ENCODE measurements around the gene AHCTF1. TPM values are rescaled to one million over a fixed set of nuclear protein-coding genes. Genes with fewer than 3 reads are reported as not detected.

AHCTF1 gene
- total RNA-seq, 1 donor from 2014 or later, result 41.0 TPM

DNA sequence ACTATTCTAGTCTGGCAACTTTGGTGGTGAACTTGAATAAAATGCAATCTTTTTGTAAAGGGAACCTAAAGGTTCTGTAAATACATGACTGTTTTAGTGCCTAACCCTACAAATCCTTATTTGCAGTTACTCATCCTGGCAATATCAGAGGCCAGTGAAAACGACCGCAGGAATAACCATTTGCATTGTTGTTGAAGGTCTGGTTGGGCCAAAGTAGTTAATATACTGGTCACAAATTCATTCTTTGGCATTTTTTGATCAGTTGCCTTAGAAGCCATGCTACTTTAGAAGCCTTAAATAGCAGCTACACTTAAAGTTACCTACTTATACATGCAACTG, 93.7 kb downstream of the AHCTF1 start:
- Histone ChIP-seq H3K9me3 (no peaks in the 10 kb centered on the region), H3K27ac (no peak overlapping the region), H3K27me3 (no peaks in the 10 kb centered on the region), H3K36me3 (peaks cover 0 to 4% of the 10 kb centered on the region in 2 donors), H3K4me3 (no peak overlapping the region), H3K4me1 (no peaks in the 10 kb centered on the region)
- no peak for DNase-seq (ENCODE audit: extremely low spot score in 2 of 2)
- intact Hi-C loops (cut with DNase I), result no loop called here
- TF ChIP-seq POLR2A (IDR thresholded peaks at IDR 0.05) (no peak), POLR2AphosphoS5 (IDR thresholded peaks at IDR 0.05; ENCODE audit: insufficient read depth in 1 of 2, low read depth in 1 of 2) (no peak)
- TF ChIP-seq, protein P1, sequence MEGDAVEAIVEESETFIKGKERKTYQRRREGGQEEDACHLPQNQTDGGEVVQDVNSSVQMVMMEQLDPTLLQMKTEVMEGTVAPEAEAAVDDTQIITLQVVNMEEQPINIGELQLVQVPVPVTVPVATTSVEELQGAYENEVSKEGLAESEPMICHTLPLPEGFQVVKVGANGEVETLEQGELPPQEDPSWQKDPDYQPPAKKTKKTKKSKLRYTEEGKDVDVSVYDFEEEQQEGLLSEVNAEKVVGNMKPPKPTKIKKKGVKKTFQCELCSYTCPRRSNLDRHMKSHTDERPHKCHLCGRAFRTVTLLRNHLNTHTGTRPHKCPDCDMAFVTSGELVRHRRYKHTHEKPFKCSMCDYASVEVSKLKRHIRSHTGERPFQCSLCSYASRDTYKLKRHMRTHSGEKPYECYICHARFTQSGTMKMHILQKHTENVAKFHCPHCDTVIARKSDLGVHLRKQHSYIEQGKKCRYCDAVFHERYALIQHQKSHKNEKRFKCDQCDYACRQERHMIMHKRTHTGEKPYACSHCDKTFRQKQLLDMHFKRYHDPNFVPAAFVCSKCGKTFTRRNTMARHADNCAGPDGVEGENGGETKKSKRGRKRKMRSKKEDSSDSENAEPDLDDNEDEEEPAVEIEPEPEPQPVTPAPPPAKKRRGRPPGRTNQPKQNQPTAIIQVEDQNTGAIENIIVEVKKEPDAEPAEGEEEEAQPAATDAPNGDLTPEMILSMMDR (IDR thresholded peaks at IDR 0.05), result no peak

DNA sequence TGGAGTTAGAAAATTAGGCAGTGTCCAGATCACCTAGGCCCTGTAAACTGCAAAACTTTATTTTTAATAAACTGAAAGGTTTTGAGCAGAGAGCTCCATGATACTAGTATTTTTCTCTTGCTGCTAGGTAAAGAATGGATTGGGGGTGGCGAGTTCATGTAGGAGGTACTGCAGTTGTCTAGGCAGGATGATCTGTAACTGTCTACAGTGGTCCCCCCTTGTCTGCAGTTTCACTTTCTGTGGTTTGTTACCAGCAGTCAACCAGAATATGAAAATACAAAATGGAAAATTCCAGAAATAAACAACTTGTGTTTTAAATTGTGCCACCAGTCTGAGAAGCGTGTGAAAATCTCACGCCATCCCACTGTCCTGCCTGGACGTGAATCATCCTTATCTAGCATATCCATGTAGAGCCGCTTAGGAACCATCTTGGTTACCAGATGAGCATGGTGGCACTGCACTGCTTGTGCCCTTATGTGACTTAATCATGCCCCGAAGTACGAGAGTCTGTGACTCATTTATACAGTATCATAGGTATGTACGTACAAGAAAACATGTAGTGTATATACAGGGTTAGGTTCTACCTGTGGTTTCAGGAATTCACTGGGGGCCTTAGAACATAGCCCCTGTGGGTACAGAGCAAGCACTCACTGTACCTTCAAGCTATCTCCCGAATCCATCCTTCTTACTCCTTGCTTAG, 94.2 kb downstream of the AHCTF1 start:
- H3K27me3 ChIP-seq, result no peaks in the 10 kb centered on the region
- no peaks in the 10 kb centered on the region for H3K9me3 ChIP-seq
- no peak for DNase-seq (ENCODE audit: extremely low spot score in 2 of 2)
- TF ChIP-seq, protein P1 (IDR thresholded peaks at IDR 0.05), result no peak
- H3K36me3 ChIP-seq, result peaks cover 0 to 4% of the 10 kb centered on the region in 2 donors
- H3K4me1 ChIP-seq, result no peaks in the 10 kb centered on the region
- H3K4me3 ChIP-seq, result no peak overlapping the region
- H3K27ac ChIP-seq, result no peak overlapping the region
- intact Hi-C loops (cut with DNase I), result no loop called here

DNA sequence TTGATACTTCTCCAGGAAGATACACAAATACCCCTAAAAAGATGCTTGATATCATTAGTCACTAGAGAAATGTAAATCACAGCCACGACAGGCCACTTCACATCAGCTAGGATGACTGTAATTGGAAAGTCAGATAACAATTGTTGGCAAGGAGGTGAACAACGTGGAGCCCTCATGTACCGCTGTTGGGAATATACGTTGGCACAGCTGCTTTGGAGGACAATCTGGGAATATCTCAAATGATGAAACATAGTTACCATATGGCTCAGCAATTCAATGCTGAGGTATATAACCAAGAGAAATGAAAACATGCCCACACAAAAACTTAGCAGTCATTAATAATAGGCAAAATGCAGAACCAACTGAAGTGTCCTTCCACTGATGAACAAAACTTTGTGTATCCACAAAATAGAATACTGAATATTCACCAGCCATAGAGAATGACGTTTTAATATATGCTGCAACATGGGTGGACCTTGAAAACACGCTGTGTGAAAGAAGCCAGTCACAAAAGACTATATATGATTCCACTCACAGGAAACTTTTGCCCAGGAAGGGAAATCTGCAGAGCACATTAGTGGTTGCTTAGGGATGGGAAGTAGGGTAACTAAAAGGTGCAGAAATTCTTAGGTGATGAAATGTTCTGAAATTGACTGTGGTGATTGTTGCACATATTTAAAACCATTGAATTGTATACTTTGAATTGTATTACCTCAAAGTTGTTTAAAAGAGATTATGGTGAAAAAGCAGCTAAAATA, 95.4 kb downstream of the AHCTF1 start:
- H3K27me3 ChIP-seq, result no peaks in the 10 kb centered on the region
- H3K4me1 ChIP-seq, result no peaks in the 10 kb centered on the region
- H3K36me3 ChIP-seq, result peaks cover 0 to 4% of the 10 kb centered on the region in 2 donors
- no peak for DNase-seq (ENCODE audit: extremely low spot score in 2 of 2)
- TF ChIP-seq, protein P1 (IDR thresholded peaks at IDR 0.05), result no peak
- TF ChIP-seq POLR2A (IDR thresholded peaks at IDR 0.05) (no peak), POLR2AphosphoS5 (IDR thresholded peaks at IDR 0.05; ENCODE audit: insufficient read depth in 1 of 2, low read depth in 1 of 2) (no peak)
- no peak overlapping the region for H3K4me3 ChIP-seq
- intact Hi-C loops (cut with DNase I), result no loop called here
- no peak overlapping the region for H3K27ac ChIP-seq
- H3K9me3 ChIP-seq, result no peaks in the 10 kb centered on the region

DNA sequence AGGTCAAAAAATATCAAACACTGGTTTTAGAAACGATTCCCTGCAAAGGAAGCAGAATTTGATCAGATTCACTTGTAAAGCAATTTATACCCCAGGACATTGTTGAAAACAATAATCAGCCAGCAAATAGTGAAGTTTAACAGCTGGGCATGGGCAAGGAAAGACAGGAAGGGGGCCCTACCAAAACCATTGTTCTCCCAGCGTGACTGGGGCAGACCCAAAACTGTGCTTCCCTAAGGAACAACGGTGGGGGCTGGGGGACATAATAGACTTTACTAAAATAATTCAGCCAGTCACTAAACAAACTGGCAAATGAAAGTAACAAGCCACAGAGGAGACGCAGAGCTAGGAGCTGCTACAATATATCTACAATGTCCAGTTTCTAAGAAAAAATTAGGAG, 100.2 kb downstream of the AHCTF1 start:
- TF ChIP-seq POLR2AphosphoS5 (IDR thresholded peaks at IDR 0.05; ENCODE audit: insufficient read depth in 1 of 2, low read depth in 1 of 2) (no peak), POLR2A (IDR thresholded peaks at IDR 0.05) (no peak)
- TF ChIP-seq, protein P1 (IDR thresholded peaks at IDR 0.05), result no peak
- no peak for DNase-seq (ENCODE audit: extremely low spot score in 2 of 2)
- H3K9me3 ChIP-seq, result no peaks in the 10 kb centered on the region
- no peaks in the 10 kb centered on the region for H3K4me1 ChIP-seq
- intact Hi-C loops (cut with DNase I), result no loop called here
- no peaks in the 10 kb centered on the region for H3K27me3 ChIP-seq
- H3K4me3 ChIP-seq, result no peak overlapping the region
- no peak overlapping the region for H3K27ac ChIP-seq
- H3K36me3 ChIP-seq, result no peaks in the 10 kb centered on the region

DNA sequence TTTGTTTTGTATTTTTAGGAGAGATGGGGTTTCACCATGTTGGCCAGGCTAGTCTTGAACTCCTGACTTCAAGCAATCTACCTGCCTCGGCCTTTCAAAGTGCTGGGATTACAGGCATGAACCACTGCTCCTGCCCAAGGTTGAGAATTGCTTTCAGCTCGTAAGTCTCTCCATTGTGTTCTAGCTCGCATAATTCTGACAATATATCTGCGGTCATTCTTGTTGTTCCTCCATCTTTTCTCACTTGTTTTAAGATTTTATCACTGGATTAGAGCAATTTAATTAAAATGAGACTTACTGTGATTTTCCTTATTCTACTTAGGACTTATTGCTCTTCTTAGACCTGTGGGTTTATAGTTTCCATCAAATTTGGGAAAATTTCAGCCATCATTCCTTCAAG, 102.9 kb downstream of the AHCTF1 start:
- DNase-seq (ENCODE audit: extremely low spot score in 2 of 2), result no peak
- H3K4me3 ChIP-seq, result no peak overlapping the region
- TF ChIP-seq, protein P1 (IDR thresholded peaks at IDR 0.05), result no peak
- TF ChIP-seq POLR2A (IDR thresholded peaks at IDR 0.05) (no peak), POLR2AphosphoS5 (IDR thresholded peaks at IDR 0.05; ENCODE audit: insufficient read depth in 1 of 2, low read depth in 1 of 2) (no peak)
- H3K4me1 ChIP-seq, result no peaks in the 10 kb centered on the region
- H3K36me3 ChIP-seq, result no peaks in the 10 kb centered on the region
- no peaks in the 10 kb centered on the region for H3K27me3 ChIP-seq
- H3K27ac ChIP-seq, result no peak overlapping the region
- intact Hi-C loops (cut with DNase I), result no loop called here
- no peaks in the 10 kb centered on the region for H3K9me3 ChIP-seq

Data from vagina (tissue), 2 donors.